ENCODE measurements around the gene AUTS2. TPM values are rescaled to one million over a fixed set of nuclear protein-coding genes. Genes with fewer than 3 reads are reported as not detected.

AUTS2 gene
- total RNA-seq, 1 donor from 2014 or later: 80.6 TPM

DNA sequence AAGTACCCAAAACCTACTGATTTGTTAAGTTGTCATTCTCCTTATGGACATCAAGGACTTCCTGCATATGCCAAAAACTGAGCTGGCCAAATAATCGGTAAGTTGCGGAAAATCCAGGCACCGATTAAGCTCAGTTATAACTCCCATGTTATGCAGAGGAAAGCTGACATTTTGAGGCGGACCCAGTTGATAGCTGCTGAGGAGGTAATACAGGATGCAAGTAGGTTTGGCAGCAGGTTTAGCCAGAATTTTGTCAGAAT is 808.6 kb downstream of the AUTS2 start:
- Mint-ChIP-seq H3K27me3 (ENCODE audit: unreplicated experiment) (no peaks in the 10 kb centered on the region), H3K4me3 (ENCODE audit: unreplicated experiment) (no peak overlapping the region), H3K27ac (ENCODE audit: unreplicated experiment) (no peak overlapping the region), H3K36me3 (ENCODE audit: unreplicated experiment) (peaks cover 2% of the 10 kb centered on the region), H3K9me3 (ENCODE audit: unreplicated experiment) (no peaks in the 10 kb centered on the region), H3K4me1 (ENCODE audit: unreplicated experiment) (peaks cover 24% of the 10 kb centered on the region)
- TF ChIP-seq, protein P1, sequence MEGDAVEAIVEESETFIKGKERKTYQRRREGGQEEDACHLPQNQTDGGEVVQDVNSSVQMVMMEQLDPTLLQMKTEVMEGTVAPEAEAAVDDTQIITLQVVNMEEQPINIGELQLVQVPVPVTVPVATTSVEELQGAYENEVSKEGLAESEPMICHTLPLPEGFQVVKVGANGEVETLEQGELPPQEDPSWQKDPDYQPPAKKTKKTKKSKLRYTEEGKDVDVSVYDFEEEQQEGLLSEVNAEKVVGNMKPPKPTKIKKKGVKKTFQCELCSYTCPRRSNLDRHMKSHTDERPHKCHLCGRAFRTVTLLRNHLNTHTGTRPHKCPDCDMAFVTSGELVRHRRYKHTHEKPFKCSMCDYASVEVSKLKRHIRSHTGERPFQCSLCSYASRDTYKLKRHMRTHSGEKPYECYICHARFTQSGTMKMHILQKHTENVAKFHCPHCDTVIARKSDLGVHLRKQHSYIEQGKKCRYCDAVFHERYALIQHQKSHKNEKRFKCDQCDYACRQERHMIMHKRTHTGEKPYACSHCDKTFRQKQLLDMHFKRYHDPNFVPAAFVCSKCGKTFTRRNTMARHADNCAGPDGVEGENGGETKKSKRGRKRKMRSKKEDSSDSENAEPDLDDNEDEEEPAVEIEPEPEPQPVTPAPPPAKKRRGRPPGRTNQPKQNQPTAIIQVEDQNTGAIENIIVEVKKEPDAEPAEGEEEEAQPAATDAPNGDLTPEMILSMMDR (IDR thresholded peaks at IDR 0.05): no peak
- DNase-seq (ENCODE audit: extremely low spot score, unreplicated experiment): no peak

DNA sequence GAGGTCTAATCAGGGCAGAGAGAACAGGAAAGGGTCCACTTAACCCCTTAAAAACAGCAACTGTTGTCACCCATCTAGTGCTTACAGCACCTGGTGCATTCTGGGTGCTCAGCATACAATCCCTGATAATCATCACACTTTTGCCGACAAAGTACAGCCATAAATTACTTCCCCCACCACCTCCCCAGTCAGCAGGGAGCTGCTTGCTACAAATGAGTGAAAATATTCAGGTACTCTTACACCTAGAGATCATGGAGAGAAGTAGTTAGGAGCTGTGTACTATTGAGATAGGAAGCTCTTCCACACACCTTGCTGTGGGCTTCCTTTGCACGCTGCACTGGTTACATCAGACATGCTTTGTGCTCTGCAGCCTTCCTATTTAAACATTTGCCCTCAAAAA is 810.2 kb downstream of the AUTS2 start:
- Mint-ChIP-seq H3K4me3 (ENCODE audit: unreplicated experiment) (no peak overlapping the region), H3K9me3 (ENCODE audit: unreplicated experiment) (no peaks in the 10 kb centered on the region), H3K27ac (ENCODE audit: unreplicated experiment) (no peak overlapping the region), H3K4me1 (ENCODE audit: unreplicated experiment) (peaks cover 15% of the 10 kb centered on the region), H3K27me3 (ENCODE audit: unreplicated experiment) (no peaks in the 10 kb centered on the region), H3K36me3 (ENCODE audit: unreplicated experiment) (peaks cover 2% of the 10 kb centered on the region)
- TF ChIP-seq, protein P1 (IDR thresholded peaks at IDR 0.05): no peak
- no peak for DNase-seq (ENCODE audit: extremely low spot score, unreplicated experiment)

- peaks cover 2% of the 10 kb centered on the region for H3K36me3 Mint-ChIP-seq (ENCODE audit: unreplicated experiment)
Measured at GRCh38 chr7:70408891-70409290, 810.6 kb downstream of the AUTS2 start.

GRCh38 chr7:70410134-70410750 is 812.0 kb downstream of the AUTS2 start:
- H3K9me3 Mint-ChIP-seq (ENCODE audit: unreplicated experiment): no peaks in the 10 kb centered on the region
- H3K4me3 Mint-ChIP-seq (ENCODE audit: unreplicated experiment): no peak overlapping the region
- no peak overlapping the region for H3K27ac Mint-ChIP-seq (ENCODE audit: unreplicated experiment)
- H3K36me3 Mint-ChIP-seq (ENCODE audit: unreplicated experiment): peaks cover 2% of the 10 kb centered on the region
- TF ChIP-seq, protein P1 (IDR thresholded peaks at IDR 0.05): no peak
- peaks cover 8% of the 10 kb centered on the region for H3K4me1 Mint-ChIP-seq (ENCODE audit: unreplicated experiment)
- DNase-seq (ENCODE audit: extremely low spot score, unreplicated experiment): no peak
- no peaks in the 10 kb centered on the region for H3K27me3 Mint-ChIP-seq (ENCODE audit: unreplicated experiment)

More at GRCh38 chr7:70408891-70409290, 810.6 kb downstream of the AUTS2 start:
- DNase-seq (ENCODE audit: extremely low spot score, unreplicated experiment): no peak
- H3K4me3 Mint-ChIP-seq (ENCODE audit: unreplicated experiment): no peak overlapping the region
- H3K27ac Mint-ChIP-seq (ENCODE audit: unreplicated experiment): no peak overlapping the region
- H3K4me1 Mint-ChIP-seq (ENCODE audit: unreplicated experiment): peaks cover 12% of the 10 kb centered on the region
- no peaks in the 10 kb centered on the region for H3K9me3 Mint-ChIP-seq (ENCODE audit: unreplicated experiment)
- TF ChIP-seq, protein P1 (IDR thresholded peaks at IDR 0.05): no peak
- no peaks in the 10 kb centered on the region for H3K27me3 Mint-ChIP-seq (ENCODE audit: unreplicated experiment)

DNA sequence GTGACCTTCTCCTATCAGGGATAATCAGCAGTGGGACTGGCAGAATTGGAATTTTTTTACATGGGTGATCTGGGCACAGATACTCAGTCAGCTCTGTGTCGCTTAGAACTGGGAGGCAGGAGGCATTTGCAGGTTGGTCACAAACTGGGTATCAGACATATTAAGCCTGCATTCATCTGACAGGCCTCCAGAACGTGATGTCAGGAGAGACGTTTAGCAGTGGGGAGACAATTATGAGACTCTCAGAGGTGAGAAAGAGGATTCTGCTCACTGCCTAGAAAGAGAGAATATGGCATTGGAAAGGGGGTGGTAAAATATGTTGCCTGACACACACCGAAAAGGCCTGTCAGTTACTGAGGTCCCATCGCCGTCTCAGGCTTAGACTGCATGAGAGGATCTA is 816.1 kb downstream of the AUTS2 start:
- H3K27ac Mint-ChIP-seq (ENCODE audit: unreplicated experiment): no peak overlapping the region
- H3K36me3 Mint-ChIP-seq (ENCODE audit: unreplicated experiment): peaks cover 2% of the 10 kb centered on the region
- no peak overlapping the region for H3K4me3 Mint-ChIP-seq (ENCODE audit: unreplicated experiment)
- H3K9me3 Mint-ChIP-seq (ENCODE audit: unreplicated experiment): no peaks in the 10 kb centered on the region
- no peaks in the 10 kb centered on the region for H3K4me1 Mint-ChIP-seq (ENCODE audit: unreplicated experiment)
- no peak for DNase-seq (ENCODE audit: extremely low spot score, unreplicated experiment)
- TF ChIP-seq, protein P1 (IDR thresholded peaks at IDR 0.05): no peak
- no peaks in the 10 kb centered on the region for H3K27me3 Mint-ChIP-seq (ENCODE audit: unreplicated experiment)
